Raji (cell line): Measurements from ENCODE around the gene ATP9B.

Experiments used
- POLR2A ChIP-seq: IDR thresholded peaks from 2 replicates; pipeline ENCODE4 v1.6.1; 2011; ENCODE audit warnings: low read depth, low read length, control low read depth; ENCODE audit not compliant: insufficient read depth

ATP9B gene

DNA sequence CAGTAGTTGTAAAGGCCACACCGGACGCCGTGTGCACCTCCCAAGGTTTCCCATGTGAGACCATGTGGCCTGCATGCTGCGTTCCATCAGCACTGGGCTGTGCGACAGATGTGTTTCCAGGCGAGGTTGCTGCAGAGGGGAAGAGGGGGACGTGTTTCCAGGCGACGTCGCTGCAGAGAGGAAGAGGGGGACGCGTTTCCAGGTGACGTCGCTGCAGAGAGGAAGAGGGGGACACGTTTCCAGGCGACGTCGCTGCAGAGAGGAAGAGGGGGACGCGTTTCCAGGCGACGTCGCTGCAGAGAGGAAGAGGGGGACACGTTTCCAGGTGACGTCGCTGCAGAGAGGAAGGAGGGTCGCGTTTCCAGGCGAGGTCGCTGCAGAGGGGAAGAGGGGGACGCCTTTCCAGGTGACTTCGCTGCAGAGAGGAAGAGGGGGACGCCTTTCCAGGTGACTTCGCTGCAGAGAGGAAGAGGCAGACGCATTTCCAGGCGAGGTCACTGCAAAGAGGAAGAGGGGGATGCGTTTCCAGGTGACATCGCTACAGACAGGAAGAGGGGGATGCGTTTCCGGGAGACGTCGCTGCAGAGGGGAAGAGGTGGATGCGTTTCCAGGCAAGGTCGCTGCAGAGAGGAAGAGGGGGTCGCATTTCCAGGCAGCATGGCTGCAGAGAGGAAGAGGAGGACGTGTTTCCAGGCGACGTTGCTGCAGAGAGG is 351.0 kb downstream of the ATP9B start:
- TF ChIP-seq POLR2A = no peak

DNA sequence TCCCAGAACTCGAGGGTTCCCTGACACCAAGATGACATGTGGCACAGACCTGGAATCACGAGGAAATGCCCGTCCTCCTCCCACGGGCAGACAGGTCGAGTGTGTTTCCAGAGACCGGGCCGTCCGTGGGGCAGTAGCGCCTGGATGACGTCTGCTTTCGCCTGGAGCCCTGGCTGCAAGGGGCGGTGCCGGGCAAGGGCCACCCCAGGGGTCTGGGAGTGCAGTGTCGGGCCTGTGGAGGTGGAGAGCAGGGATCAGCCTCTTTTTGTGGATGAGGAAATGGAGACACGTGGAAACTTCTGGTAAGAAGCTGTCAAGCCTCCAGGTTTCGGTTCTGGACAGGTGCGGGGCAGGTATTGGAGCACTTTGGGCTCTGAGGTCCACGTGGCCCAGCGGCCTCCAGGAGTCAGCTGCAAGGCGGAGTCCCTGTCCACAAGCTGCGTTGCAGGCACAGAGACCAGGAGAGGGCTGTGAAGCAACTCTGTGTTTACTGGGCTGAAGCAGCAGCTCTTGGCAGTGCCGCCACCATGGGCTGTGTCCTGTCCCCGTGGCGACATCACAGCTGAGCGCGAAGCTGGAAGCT is 352.2 kb downstream of the ATP9B start:
- TF ChIP-seq POLR2A = no peak

DNA sequence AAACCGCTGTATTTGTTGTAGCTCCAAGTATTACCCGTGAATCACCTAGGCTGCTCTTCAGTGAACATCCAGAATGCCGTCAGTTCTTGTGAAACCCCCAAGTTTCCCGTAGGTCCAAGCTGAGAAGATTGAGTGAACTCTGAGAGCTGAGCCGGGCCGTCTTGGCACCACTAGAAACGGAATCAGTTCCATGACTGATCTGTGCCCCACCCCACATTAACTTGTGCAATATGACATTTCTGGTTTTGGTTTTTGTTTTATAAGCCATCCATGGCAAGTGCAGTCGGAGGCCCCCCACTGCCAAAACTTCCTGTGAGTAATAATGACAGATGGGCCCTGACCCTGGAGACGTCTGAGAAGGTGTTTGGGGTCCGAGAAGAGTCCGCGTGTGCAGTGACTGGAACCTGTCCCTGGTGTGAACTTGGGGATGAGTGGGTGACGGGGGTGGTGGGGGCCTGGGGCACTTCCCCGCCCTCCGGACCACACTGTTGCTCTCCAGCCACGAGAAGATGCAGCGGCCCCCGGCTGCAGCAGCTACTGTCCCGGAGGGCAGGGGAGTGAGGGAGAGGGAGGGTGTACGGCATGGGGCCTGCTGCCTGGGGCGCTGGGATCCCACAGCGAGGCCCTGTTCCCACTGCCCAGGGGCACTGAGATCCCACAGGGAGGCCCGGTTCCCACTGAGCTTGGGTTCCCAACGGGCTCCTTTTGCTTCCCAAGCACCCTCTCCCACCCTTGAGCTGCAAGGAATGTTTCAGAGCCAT is 353.0 kb downstream of the ATP9B start:
- TF ChIP-seq POLR2A = no peak

DNA sequence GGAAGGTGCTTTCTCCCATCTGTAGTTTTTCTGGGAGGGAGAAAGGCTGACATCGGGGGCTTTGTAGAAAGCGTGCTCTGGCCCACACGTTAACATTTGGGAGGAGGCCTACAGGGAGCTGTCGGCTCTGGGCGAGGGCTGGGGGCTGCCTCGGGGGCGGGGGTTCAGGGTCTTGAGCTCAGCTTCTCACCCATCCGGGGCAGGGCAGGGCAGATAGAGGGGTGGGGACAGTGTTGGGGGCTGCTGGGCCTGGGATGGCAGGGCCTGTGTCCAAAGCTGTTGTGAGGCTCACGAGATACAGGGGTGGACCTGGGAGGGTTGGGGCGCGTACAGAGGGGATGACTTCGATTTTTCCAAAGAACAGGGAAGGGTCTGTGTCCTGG is 353.6 kb downstream of the ATP9B start:
- no peak for TF ChIP-seq POLR2A

DNA sequence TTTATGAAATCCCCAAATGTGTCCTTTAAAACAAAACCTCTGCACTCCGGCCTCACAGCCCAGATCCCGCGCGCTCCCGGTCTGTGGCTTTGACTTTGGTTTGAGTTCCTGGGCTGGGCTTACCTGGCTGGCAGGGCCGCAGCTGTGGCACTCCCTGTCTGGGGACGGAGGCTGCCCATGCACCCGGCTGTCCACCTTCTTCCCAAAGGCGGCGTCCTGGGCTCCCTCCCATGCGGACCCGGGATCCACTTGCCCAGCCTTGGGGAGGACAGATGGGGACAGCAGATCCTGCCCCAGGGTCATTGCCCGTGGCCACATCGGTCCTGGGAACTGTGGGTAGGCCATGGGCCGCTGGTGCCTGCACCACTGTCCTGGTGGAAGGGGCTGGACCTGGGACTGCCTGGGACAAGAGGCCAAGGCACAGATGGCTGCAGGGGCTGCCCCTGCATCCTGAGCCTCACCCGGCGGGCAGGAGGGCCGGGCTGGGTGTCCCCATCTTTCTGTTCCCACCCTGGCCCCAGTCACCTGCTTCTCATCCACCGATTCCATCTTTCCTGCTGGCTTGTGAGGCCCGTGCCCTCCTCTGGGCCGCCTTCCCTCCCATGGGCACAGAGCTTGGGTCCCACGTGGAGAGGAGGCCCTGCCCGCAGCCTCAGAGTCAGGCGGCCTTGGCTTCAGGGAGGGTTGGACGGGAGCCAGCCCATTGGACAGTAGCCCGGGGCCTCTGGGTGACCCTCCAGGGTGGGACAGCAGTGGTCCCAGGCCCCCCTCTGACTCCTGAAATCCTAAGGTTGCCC is 354.2 kb downstream of the ATP9B start:
- no peak for TF ChIP-seq POLR2A

DNA sequence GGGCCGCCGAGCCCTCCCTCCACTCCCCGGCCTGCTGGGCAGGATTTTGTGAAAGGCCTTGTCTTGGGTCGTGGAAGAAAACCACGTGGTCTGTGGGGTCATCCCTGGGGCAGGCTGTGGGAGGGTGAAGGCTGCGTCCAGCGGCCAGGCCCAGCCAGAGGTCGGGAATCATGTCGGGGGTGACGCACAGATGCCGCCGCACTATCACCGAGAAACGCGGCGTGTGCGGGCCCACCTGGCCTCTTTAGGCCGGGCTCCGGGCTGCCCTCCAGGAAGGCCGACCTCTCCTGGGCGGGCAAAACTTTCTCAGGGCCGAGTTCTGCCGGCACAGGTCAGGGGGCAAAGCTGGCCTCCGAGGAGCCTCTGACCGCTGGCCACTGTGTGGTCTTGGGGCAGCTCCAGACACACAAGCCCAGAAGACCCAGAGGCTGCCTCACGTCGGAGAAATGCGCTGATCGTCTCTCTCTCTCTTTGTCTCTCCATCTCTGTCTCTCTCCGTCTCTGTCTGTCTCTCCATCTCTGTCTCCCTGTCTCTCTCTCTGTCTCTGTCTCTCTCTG is 354.9 kb downstream of the ATP9B start:
- no peak for TF ChIP-seq POLR2A

DNA sequence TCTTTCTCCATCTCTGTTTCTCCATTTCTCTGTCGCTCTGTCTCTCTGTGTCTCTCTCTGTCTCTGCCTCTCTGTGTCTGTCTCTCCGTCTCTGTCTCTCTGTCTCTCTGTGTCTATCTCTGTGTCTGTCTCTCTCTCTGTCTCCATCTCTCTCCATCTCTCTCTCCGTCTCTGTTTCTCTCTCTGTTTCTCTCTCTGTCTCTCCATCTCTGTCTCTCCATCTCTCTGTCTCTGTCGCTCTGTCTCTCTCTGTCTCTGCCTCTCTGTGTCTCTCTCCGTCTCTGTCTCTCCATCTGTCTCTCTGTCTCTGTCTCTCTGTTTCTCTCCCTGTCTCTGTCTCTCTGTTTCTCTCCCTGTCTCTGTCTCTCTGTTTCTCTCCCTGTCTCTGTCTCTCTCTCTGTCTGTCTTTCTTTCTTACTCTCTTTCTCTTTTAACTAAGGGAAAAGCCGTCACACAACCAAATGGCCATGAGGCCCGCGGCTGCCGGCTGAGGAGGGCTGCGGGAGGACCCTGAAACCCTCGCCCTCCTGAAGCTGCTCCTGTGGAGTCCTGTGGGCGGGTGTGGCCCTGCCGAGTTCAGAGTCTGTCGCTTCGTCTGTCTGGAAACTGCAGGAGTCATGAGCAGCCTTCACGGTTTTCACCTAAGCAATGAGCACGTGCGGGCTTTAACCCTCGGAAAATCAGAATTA is 355.8 kb downstream of the ATP9B start:
- no peak for TF ChIP-seq POLR2A

DNA sequence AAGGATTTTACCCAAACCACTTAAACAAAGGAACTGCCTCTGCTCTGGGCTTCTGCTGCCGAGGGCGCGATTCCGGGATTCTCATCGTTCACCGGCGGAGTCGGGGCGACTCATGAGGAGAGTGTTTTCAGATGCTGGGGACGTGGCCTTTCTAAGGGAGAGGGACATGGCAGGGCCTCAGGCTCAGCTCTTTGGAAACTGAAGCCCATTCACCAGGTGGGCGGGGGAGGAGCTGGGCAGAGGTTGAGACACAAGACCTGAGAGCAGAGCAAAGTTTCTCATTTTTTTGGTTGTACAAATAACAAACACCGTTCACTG is 356.3 kb downstream of the ATP9B start:
- TF ChIP-seq POLR2A = no peak

DNA sequence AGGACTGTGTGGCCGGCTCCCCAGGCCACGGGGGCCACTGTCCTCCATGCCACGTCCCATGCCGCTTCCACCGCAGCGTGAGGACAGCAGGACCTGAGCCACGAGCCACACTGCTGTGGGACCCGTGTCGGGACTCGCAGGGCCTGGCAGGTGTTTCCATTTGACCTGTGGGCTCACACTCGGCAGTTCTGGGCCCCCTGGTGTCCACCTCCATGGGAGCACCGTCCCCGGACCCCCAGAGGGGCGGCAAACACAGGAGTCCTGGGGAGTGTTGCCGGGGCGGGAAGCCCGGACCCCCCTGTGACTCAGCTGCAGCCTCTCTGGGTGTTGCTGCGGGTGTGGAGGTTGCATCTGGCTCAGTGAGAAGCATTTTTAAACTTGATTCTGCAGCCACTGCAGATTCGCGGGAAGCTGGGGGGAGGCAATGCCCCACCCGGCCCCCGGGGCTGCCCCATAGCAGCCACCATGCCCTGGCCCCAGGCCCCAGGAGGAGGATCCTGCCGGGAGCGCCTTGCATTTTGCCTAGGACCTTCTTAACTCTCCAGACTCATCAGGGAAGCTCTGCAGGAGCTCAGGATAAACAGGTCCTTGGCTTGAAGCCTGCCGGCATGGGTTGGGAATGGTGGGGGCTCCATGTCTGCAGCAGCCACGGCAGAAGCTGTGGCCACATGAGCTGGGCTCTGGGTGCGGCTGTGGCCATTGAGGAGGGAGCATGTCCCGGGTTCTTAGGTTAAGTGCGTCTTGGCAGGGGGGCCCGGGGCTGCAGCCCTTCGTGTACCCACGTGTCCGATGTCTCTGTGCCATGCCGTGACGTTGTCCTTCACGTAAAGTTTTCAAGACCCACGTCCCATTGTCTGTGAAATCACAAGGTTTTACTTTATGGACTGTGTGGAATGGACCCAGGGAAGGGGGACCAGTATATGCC is 357.4 kb downstream of the ATP9B start:
- TF ChIP-seq POLR2A = no peak

DNA sequence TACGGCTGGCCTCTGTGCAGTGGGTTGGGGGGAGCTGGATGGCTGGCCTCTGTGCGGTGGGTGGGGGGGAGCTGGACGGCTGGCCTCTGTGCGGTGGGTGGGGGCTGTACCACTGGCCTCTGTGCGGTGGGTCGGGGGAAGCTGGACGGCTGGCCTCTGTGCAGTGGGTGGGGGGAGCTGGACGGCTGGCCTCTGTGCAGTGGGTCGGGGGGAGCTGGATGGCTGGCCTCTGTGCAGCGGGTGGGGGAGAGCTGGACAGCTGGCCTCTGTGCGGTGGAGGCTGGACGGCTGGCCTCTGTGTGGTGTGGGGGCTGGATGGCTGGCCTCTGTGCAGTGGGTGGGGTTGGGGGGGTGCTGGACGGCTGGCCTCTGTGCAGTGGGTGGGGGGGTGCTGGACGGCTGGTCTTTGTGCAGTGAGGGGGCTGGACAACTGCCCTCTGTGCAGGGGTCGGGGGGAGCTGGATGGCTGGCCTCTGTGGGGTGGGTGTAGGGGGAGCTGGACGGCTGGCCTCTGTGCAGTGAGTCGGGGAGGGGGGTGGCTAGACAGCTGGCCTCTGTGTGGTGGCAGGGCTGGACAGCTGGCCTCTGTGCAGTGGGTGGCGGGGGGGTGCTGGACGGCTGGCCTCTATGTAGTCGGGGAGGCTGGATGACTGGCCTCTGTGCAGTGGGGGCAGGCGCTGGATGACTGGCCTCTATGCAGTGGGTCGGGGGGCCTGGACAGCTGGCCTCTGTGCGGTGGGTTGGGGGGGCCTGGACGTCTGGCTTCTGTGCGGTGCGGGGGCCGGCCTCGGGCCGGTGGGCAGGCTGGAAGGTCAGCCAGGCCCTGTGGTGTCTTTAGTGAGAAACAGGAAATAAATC is 358.4 kb downstream of the ATP9B start:
- no peak for TF ChIP-seq POLR2A
